Measurements from ENCODE around the gene USP20. TPM values are rescaled to one million over a fixed set of nuclear protein-coding genes. Genes with fewer than 3 reads are reported as not detected.
A peak's percentile ranks its signal among the peaks of the same experiment; 100 is the strongest.

Gene USP20
- polyA plus RNA-seq, 1 donor = 17.5 TPM

DNA sequence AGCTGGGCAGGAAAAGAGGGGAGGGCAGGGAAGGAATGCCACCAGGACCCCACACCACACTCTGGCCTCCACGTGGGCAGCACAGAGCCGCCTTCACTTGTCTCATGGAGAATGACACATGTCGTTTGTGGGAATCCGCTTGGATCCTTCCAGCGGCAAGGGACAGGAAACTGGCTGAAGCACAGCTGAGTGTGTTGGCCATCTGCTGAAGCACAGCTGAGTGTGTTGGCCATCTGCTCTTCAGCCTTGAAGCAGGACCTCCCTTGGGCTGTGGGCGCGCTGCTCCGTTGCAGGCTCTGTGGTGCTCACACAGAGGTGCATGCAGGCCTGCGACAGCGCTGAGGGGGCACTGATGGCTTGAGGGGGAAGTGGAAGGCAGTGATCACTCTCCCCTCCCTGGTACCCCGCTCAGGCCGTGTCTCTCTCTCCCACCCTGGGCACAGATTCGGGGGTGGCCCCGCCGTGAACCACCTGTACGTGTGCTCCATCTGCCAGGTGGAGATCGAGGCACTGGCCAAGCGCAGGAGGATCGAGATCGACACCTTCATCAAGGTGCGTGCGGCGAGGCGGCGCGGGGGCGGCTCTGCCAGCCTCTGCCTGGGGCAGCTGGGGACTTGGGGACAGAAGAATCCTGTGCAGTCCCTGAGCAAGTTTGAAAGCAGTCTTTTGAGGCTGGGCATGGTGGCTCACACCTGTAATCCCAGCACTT lies 40.6 kb downstream of the USP20 start:
- DNase-seq = no peak

DNA sequence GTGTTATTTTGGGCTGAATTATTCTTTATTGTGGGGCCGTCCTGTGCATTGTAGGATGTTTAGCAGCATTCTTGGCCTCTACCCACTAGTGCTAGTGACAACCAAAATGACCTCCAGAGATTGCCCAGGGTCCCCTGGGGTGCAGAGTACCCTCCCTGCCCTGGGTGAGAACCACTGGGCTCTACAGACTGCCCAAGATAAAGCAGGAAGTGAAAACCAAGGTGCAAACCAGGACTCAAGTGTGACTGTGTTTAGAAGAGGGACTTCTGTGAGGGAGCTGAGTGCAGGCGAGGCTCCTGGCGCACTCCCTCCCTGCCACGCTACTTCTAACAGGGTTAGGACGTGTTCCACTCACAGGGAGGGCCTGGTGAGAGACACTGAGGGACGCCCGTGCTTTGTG lies 41.6 kb downstream of the USP20 start:
- DNase-seq = no peak

DNA sequence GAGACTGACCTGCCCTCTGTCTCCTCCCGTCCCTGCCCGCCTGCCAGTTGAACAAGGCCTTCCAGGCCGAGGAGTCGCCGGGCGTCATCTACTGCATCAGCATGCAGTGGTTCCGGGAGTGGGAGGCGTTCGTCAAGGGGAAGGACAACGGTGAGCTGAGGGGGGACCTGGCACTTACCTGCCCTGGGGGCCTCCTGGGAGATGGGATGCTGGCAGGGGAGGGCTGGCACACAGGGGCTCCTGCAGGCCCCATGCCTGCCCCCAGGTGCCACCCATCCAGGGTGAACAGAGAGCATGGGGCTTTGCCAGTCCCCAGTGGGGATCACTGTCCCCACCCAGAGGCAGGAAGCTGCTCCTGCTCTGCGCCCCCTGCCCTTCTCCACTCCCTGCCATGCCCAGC lies 43.0 kb downstream of the USP20 start:
- no peak for DNase-seq

DNA sequence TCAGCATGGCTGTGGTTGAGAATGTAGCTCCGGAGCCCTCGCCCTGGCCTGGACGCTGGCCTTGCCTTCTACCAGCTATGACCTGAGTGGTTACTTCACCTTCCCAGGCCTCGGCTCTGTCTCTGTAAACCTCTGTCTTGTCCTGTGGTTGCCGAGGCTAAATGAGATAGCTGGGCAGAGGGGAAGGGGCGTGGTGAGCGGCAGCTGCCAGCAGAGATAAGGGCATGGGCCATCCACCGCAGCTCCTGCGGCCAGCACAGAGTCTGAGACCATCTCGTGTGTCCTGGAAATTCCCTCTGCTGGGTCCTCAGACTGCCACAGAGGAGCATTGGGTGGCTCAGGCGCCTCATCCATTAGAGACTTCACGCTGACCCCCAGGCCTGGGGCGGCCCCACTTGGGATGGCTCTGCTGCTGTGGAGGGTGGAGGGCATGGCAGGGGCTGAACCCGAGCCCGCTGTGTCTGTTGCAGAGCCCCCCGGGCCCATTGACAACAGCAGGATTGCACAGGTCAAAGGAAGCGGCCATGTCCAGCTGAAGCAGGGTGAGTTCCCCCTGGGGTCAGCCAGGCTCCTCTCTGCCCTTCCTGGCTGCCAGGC lies 43.9 kb downstream of the USP20 start:
- DNase-seq = no peak

DNA sequence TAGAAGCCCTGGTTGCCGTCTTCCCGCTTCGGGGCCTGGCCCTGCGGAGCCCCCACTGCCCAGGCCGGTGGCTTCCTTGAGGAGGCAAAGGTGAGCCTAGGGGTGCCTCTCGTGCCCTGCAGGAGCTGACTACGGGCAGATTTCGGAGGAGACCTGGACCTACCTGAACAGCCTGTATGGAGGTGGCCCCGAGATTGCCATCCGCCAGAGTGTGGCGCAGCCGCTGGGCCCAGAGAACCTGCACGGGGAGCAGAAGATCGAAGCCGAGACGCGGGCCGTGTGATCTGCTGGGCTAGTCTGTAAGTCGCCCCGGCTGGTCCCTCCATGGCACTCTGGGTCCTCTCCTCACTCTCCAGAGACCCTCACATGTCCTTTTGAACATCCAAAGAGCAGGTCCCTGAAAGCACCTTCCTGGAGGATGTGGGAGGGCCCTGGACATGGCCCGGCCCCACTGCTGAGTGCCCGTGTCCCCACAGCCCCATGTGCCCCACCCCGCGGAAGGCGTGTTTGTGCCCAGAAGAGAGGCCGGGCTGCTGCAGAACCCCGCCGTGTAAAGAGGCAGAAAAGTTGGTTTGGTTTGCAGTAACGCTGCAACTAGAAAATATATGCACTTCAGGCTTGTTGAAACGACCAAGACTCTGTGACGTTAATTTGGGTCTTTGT lies 44.9 kb downstream of the USP20 start:
- no peak for DNase-seq

DNA sequence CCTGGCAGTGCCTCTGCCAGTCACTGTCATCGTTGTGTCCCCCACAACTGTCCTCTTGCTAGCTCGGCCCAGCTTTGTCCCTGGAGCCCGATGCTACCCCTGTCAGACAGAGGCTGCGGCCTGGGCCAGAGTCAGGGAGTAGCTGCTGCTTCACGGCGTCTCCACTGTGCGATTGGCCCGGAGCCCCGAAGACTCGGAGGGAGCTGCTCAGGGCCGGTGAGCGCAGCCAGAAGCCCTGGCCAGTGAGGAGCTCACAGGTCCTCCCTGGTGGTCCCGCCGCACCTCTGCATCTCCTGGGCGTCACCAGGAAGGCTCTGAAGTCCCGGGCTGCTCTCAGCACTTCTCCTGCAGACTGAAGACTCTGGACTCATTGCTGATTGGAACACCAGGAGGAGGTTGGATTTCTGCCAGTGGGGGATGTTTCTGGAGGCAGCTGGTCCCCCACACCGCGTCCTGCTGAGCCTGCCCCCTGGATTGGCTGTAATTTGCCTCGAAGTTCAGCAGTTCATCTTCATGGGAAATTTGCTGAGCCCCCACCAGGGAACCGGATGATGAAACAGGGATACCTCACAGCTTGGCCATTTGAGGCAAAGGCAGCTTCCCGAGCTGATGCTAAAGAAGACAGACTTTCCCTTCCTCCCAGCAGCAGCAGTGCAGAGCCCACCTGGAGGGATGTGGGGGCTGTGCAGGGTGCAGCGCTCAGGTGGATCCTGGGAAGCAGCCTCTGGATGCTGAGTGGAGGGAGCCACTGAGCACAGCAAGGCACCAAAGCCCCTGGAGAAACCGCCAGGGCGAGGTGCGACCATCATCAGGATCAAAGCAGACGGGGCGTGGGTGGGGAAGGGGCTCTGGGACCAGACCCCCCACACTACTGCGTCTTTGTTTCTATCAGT lies 45.6 kb downstream of the USP20 start:
- DNase-seq = peak; percentile 85

DNA sequence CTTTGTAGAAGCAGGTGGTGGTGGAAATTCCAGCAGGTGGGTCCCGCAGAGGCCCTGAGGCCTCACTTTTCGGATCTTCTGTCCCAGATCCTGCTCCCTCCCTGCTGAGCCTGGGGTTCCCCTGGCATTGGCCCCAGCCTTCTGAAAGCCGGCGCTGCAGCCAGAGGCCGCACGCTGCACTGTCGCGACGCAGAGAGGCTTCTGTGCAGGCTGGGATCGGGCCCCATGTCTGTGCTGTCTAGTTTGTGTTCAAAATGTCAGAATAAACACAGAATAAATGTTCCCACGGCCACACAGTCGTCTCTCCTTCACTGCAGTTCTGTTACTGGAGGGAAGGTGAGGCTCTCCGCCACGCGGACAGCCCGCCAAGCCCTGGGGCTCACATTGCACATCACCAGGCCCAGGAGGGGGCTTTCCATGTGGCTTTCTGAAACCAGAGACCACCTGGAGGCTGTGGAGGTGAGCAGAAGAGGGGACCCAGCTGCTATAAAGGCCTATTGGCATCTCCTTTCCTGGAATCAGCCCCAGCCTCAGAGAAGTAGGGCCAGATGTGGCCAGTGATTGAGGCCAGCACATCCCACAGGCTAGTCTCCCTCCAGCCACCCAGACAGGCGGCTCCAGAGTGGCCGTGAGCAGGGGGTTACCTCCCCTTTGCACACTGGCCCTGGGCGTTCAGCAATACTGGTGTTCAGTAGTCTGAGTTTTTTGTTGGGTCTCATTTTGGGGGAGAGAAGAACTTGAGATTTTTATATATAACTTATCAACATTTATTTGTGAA lies 46.5 kb downstream of the USP20 start:
- no peak for DNase-seq

DNA sequence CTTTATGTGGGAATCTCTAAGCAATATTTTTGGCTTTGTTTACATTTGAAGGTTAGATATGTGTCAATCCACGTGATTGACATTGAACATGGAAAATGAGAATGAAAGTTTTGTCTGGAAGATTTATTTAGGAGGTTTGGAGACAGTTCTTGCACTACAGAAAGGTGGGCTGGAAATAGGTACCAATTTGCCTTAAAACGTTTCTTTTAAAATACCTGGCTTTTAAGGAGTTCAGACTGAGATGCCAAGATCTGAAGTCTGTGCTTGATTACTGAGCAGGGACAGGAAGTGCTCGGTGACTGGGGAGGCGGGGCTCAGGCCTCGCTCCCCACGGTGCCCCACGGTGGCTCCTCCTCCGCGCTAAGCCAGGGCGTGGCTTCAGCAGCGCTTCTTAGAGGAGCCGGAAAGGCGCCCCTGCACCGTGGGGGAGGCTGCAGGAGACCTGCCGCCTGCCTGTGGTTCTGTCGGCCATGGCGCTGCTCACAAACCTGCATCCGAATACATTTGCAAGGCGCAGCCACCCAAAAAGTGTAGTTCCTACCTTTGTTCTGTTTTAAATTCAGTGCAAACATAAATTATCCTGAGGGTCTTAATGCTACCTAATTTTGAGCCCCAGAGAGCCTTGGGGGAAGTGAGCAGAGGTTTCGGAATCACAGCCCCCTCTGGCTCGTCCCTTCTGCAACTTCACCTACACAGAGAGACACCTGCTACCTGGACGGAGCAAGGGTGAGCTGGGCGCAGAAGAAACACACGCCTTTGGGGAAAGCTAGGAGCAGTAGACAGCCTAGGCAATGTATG lies 49.2 kb downstream of the USP20 start:
- DNase-seq = peak; percentile 70

DNA sequence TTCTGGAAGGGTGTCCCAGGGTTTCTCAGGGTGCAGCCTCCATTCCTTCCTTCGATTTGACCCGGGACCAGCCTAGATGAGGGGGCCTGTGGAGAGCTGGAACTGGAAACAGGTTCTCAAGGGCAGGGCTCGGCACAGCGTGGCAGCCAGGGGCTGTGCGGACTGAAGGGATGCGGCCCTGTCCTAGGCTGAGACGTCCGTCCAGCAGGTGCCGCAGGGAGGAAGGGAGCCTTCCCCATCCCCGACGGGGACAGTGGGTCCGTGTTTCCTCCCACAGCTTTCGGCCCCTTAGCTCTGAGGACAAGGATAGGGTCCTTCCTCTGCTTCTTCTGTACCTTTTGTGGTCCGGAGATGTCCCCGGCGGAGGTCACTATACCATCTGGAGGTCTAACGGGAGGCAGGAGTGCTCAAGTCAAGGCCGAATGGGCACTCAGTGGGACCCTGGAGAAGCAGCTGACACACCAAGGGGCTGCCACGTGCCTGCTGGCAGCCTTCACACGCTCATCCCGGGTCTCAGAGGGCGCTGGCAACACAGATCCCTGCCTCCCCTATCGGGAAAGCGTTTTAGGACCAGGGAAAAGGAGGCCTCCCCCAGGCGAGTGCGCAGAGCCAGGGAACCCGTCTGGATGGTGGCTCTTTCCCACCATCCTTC lies 49.9 kb downstream of the USP20 start:
- no peak for DNase-seq

DNA sequence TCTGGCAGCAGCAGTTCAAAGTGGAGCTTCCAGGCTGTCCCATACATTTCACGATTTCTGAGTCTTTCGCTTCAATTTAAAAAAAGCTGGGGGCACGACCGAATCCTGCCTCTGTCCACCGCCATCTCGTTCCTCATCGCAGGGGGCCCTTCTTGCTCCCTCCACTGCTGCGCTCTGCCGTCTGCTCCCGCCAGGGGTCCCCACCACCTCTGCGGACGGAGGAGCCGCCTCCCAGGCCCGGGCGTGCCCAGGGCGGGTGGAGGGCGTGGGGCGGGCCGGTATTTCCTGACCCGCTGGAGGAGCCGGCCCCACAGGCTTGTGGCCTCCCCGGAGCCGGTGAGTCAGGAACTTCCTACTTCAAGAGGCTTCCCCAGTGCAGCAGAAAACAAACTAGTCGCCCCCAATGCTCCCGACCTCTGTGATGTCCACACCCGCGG lies 50.4 kb downstream of the USP20 start:
- peak; percentile 88 for DNase-seq

DNA sequence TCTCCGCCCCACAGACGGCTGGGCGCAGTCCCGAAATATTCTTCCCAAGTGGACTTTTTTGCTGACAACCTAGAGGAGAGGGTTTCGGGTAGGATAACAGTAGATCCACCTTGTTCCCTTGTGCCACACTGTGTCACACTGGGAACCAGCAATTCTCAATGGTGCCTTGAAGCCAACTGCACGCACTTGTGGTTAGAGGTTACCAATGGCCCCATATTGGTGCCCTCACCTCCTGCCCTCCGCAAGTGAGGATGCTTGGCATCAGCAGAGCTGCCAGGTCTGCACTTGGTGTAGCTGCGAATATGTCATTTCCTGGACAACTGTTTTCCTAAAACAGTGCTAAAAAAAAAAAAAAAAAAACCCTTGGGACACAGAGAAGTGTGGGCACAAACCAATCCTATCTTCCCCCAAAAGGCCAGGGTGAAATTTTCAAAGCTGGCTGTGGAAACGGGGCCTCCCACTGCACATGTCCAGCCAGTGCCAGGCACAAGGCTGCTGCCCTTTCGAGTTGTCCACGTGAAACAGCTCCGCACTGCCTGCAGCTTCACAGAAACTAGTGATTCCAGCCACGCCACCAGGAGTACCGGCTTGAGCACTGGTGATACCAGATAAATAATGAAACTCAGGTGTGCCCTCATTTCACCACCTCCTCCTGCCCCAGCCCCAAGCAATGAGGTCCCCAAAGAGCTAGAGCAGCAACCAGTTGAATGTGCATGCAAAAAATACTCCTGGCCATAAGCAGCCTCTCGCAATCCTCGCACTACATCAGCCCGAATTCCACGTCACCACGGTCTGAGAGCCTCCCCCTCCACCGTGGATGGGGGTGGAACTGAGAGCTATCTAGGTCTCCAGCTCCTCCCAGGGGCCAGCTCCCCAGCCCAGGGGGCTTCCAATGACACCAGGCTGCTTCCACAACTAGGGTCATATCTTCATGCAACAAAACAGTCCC lies 51.2 kb downstream of the USP20 start:
- no peak for DNase-seq

DNA sequence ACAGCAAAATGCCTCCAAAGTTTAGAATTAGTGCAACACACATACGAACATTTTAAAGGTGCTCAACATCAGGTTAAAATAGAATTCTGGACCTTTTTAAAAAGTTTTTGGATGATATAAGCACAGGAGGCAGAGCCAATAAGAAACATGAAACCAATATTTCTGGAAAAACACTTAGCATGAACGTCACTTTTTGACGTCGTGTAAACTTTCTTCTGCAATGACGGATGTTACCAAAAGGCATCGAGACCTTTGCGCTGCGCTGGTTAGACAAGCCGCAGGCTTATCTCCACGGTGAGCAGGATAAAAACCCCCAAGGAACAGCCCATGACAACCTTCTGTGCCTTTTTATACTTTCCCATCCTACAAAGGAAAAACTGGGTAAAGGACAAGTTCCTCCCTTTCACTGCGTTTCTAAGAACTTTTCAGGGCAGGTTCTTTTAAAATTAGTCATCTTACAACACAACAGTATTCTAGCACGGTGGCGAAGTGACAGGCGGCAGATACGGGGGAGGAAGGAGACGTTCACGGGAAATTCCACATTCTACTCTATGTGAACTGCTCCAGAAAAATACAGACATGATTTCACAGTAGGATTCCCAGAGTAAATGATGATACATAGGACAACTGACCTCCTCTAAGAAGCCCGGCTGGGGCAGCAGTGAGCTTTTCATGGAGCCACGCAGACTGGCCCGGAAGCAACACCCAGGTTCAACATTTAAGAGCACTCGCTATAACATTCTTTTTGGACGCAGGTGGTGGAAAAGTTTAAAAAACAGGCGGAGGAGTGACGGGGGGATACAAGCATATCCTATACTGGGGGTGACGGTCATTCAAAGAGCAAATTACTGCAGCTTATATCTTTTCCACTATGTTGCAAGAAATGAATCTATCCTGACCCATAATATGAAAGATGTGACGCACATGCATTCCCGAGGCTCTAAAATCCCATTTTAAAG lies 52.4 kb downstream of the USP20 start:
- DNase-seq = peak; percentile 61

DNA sequence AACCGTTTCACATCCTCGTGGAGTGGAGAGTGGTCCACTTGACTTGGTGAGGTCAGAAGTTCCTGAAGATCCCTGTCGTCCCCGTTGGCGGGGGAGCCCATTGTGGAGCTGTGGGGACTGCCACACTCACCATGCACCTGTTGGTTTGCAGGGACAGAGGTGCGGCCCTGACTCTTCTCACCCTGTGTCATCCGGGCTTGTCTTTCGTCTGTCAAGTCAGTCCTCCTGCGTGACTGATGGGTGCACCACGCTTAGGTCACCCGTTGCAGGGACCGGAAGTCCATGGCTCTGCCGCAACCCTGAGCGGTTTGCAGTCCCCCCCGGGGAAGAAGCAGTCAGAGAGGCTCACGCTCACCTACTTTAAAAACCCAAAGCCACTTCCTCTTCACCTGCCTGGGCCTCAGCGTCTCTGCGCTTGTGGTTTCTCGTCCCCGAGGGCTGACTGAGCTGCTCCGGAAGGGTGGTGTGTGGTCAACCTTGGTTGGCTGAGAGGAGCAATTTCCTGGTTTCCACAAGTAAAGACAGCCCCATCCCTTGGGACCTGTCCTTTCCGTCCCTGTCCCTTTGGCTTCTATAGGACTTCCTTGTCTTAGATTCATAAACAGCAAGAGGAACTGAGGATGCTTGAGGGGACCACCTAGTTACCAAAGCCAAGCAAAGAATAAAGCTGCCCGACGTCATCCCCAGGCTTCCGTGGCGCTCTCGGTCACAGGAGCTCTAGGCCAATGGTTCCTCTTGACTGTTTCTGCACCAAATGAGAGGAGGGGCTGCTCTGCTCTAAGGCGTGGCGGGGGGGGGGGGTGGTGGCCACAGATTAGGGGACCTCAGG lies 53.2 kb downstream of the USP20 start:
- no peak for DNase-seq

DNA sequence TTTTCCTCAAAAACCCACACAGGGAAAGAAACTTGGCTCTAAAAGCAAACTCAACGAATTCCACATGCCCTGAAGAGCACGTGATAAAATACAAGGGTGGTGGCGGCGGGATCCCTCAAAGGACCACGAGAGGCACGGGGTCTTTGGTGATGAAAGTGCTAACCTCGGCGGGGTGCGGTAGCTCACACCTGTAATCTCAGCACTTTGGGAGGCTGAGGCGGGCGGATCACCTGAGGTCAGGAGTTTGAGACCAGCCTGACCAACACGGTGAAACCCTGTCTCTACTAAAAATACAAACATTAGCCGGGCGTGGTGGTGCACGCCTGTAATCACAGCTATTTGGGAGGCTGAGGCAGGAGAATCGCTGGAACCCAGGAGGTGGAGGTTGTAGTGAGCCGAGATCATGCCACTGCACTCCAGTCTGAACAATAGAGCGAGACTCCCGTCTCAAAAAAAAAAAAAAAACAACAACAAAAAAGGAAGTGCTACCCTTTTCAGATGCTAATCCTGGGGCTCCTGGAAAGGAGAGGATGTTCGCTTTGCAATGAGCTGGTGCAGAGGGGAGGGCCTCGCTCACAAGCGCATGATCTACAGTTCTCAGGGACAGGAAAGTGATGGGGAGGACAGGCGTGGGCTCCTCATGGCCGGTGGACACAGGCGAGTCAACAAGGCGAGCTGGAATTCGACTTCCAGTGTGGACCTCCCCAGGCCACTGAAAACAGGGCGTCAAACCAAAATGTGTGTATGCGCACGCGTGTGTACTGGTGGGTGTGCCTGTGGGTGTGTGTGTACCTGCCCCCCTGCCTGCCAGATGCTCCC lies 54.1 kb downstream of the USP20 start:
- no peak for DNase-seq

DNA sequence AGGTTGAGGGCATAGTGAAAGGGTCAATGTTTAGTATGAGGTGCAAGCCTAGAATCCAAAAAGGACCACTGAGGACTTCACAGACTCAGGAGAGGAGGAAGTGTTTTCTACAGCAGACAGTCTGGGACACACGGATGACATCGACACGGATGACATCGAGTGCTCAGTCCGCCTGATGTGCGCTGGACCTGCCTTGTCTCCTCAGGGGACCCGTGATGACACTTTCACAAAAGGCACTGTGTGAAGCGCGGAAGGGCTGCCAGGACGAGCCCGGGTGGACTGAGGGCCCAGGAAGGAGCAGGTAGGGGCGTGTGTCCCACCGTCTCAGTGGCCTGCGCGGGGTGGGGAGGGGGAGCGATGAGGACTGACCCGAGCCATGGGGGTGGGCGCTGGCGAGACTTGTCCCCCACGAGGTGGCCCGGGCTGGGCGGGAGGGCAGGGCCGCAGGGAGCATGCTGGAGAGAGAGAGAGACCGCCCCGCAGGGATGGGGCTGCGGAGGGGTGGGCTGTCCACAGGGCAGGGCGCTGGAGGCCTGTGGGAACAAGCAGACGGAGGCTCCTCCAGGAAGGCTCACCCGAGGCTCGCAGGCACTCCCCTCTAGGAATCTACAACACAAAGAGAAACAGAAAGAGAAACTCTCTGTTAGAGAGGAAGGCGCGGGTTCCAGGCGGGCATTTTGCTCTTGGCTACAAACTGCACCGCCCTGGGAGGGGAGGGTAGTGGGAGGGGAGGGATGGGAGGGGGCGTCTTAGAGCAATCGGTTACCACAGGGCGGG lies 54.9 kb downstream of the USP20 start:
- no peak for DNase-seq
